SK-N-SH treated with all-trans-retinoic acid at 6 μM for 48 hours (cell line): ENCODE data around the gene RPN1.

Experiments
- ATAC-seq: fragments of 200-7000 bp; cut with Tn5 transposase; 3 replicates; pipeline ENCODE4 v1.9.1; 2020; ENCODE audit warnings: mild to moderate bottlenecking, moderate library complexity
- ARNTL ChIP-seq: fragments of 450-650 bp; formaldehyde crosslinking; IDR thresholded peaks from 2 replicates; pipeline ENCODE4 v1.5.0; 2020; ENCODE audit warnings: low read depth, mild to moderate bottlenecking, moderate library complexity, borderline replicate concordance
- CSDC2 ChIP-seq: fragments of 250-450 bp; sonication (Bioruptor Pico); IDR thresholded peaks from 2 replicates; pipeline ENCODE4 v1.5.0; 2020; ENCODE audit warnings: mild to moderate bottlenecking, moderate library complexity
- CSRNP3 ChIP-seq: fragments of 250-450 bp; sonication (Bioruptor Pico); IDR thresholded peaks from 2 replicates; pipeline ENCODE4 v1.5.1; 2021; ENCODE audit warnings: mild to moderate bottlenecking, moderate library complexity
- ESRRG ChIP-seq: fragments of 250-450 bp; sonication (Bioruptor Pico); IDR thresholded peaks from 2 replicates; pipeline ENCODE4 v1.6.1; 2021; ENCODE audit warnings: mild to moderate bottlenecking
- GLIS3 ChIP-seq: fragments of 250-450 bp; sonication (Bioruptor Pico); IDR thresholded peaks from 2 replicates; pipeline ENCODE4 v1.5.0; 2020; ENCODE audit warnings: mild to moderate bottlenecking, moderate library complexity
- ISL1 ChIP-seq: fragments of 250-450 bp; sonication (Bioruptor Pico); IDR thresholded peaks from 2 replicates; pipeline ENCODE4 v2.1.2; 2022; ENCODE audit warnings: mild to moderate bottlenecking, moderate library complexity
- OSR1 ChIP-seq: fragments of 250-450 bp; sonication (Bioruptor Pico); IDR thresholded peaks from 2 replicates; pipeline ENCODE4 v1.8.0; 2022; ENCODE audit warnings: moderate library complexity, mild to moderate bottlenecking, inconsistent platforms
- PATZ1 ChIP-seq: fragments of 250-450 bp; sonication (Bioruptor Pico); IDR thresholded peaks from 2 replicates; pipeline ENCODE4 v1.8.0; 2020; ENCODE audit warnings: mild to moderate bottlenecking, moderate library complexity, borderline replicate concordance
- POU6F1 ChIP-seq: fragments of 250-450 bp; sonication (Bioruptor Pico); IDR thresholded peaks from 2 replicates; pipeline ENCODE4 v1.8.0; 2021; ENCODE audit warnings: low read depth, mild to moderate bottlenecking, moderate library complexity, borderline replicate concordance
- PPARA ChIP-seq: fragments of 250-450 bp; sonication (Bioruptor Pico); IDR thresholded peaks from 2 replicates; pipeline ENCODE4 v1.5.0; 2020; ENCODE audit warnings: mild to moderate bottlenecking, borderline replicate concordance
- RARB ChIP-seq: fragments of 250-450 bp; sonication (Bioruptor Pico); IDR thresholded peaks from 2 replicates; pipeline ENCODE4 v1.8.0; 2021; ENCODE audit warnings: mild to moderate bottlenecking, moderate library complexity
- SNAI2 ChIP-seq: fragments of 250-450 bp; sonication (Bioruptor Pico); IDR thresholded peaks from 2 replicates; pipeline ENCODE4 v1.5.0; 2020; ENCODE audit warnings: mild to moderate bottlenecking, moderate library complexity
- TCF4 ChIP-seq: fragments of 250-450 bp; sonication (Bioruptor Pico); IDR thresholded peaks from 2 replicates; pipeline ENCODE4 v1.8.0; 2021; ENCODE audit warnings: mild to moderate bottlenecking, moderate library complexity, borderline replicate concordance
- TOX ChIP-seq: fragments of 250-450 bp; sonication (Bioruptor Pico); IDR thresholded peaks from 2 replicates; pipeline ENCODE4 v1.8.0; 2021; ENCODE audit warnings: mild to moderate bottlenecking, moderate library complexity, borderline replicate concordance
- TSHZ2 ChIP-seq: fragments of 250-450 bp; sonication (Bioruptor Pico); IDR thresholded peaks from 2 replicates; pipeline ENCODE4 v1.5.0; 2020; ENCODE audit warnings: mild to moderate bottlenecking, moderate library complexity
- ZC3H10 ChIP-seq: fragments of 250-450 bp; sonication (Bioruptor Pico); IDR thresholded peaks from 2 replicates; pipeline ENCODE4 v1.5.1; 2021; ENCODE audit warnings: mild to moderate bottlenecking, moderate library complexity
- ZFP30 ChIP-seq: fragments of 450-650 bp; formaldehyde crosslinking; IDR thresholded peaks from 2 replicates; pipeline ENCODE4 v1.5.0; 2022; ENCODE audit warnings: mild to moderate bottlenecking, moderate library complexity
- ZNF70 ChIP-seq: fragments of 450-650 bp; formaldehyde crosslinking; IDR thresholded peaks from 2 replicates; pipeline ENCODE4 v1.5.0; 2020; ENCODE audit warnings: mild to moderate bottlenecking, moderate library complexity
- ZNF8 ChIP-seq: fragments of 450-650 bp; formaldehyde crosslinking; IDR thresholded peaks from 2 replicates; pipeline ENCODE4 v1.5.0; 2020; ENCODE audit warnings: mild to moderate bottlenecking, moderate library complexity
- TF ChIP-seq, protein P1 (sequence below): fragments of 250-450 bp; sonication (Bioruptor Pico); IDR thresholded peaks from 2 replicates; pipeline ENCODE4 v1.5.1; 2020; ENCODE audit warnings: low read depth, mild to moderate bottlenecking, moderate library complexity

Gene RPN1

GRCh38 chr3:128686465-128686864 is 35.8 kb upstream of the RPN1 start (continued):
- TF ChIP-seq TSHZ2 (CRISPR knock-in tag) = no peak
- TF ChIP-seq, protein P1, sequence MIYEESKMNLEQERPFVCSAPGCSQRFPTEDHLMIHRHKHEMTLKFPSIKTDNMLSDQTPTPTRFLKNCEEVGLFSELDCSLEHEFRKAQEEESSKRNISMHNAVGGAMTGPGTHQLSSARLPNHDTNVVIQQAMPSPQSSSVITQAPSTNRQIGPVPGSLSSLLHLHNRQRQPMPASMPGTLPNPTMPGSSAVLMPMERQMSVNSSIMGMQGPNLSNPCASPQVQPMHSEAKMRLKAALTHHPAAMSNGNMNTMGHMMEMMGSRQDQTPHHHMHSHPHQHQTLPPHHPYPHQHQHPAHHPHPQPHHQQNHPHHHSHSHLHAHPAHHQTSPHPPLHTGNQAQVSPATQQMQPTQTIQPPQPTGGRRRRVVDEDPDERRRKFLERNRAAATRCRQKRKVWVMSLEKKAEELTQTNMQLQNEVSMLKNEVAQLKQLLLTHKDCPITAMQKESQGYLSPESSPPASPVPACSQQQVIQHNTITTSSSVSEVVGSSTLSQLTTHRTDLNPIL (CRISPR knock-in tag) = no peak
- TF ChIP-seq POU6F1 (CRISPR knock-in tag) = no peak
- TF ChIP-seq ZNF70 = no peak
- TF ChIP-seq ZFP30 (CRISPR knock-in tag) = no peak
- TF ChIP-seq ZNF8 (CRISPR knock-in tag) = no peak

DNA sequence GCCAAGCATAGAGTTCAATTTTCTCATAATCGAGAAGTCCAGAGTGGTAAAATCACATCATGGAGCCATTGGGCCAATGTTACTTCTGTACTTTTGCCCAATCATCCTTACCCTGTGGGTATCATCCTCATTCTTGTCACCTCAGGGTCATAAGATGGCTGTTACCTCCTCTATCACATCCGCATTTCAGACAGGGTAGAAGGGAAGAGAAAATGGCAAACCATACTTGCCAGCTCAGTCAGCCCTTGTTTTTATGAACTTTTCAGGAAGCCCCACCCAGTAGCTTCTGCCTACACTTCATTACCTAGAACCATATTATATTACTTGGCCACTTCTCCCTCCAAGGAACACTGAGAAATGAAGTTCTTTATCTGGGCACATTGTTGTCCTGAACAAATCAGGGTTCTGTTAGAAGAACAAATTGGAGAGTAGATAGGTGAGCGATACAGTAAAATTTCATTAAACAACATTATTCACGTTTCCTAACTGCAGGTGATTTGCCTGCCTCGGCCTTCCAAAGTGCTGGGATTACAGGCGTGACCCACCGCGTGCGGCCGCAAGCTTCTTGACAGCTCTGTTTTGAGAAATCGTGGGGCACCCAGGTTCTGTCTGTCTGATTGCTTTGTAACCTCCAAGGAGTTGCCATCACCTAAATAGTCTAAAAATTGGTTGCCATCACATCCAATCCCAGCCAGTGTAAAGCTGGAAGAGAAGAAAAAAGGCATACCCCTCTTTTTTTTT is 34.5 kb upstream of the RPN1 start:
- no peak for ATAC-seq
- TF ChIP-seq CSRNP3 (CRISPR knock-in tag) (no peak), GLIS3 (CRISPR knock-in tag) (no peak)

- ATAC-seq = no peak
- TF ChIP-seq, protein P1 (CRISPR knock-in tag) = no peak
- TF ChIP-seq ARNTL (CRISPR knock-in tag) (no peak), POU6F1 (CRISPR knock-in tag) (no peak), CSDC2 (CRISPR knock-in tag) (no peak), TOX (CRISPR knock-in tag) (no peak), SNAI2 (no peak), PATZ1 (no peak), PPARA (CRISPR knock-in tag) (no peak), RARB (CRISPR knock-in tag) (no peak), TCF4 (CRISPR knock-in tag) (no peak), OSR1 (CRISPR knock-in tag) (no peak), ISL1 (CRISPR knock-in tag) (no peak), ZNF70 (no peak), ESRRG (CRISPR knock-in tag) (no peak), ZFP30 (CRISPR knock-in tag) (no peak), GLIS3 (CRISPR knock-in tag) (no peak), CSRNP3 (CRISPR knock-in tag) (no peak), ZC3H10 (CRISPR knock-in tag) (no peak), ZNF8 (CRISPR knock-in tag) (no peak)
These were observed 33.3 kb upstream of the RPN1 start for GRCh38 chr3:128683957-128684356.
